Measurements from ENCODE around the gene SLPI.

Gene SLPI

GRCh38 chr20:45211569-45212474 is 42.5 kb downstream of the SLPI start:
- DNase-seq: no peak

- DNase-seq: no peak
Observed at GRCh38 chr20:45209924-45210323, 44.4 kb downstream of the SLPI start.

GRCh38 chr20:45206725-45207124 is 47.6 kb downstream of the SLPI start, which contains the start of gene SEMG1:
SEMG1 (plus strand) TSS chr20:45207033; CDS start chr20:45207054, 21 bp downstream.
- no peak for DNase-seq
